ENCODE measurements around the gene PREP.

PREP gene

GRCh38 chr6:105304825-105305224 is 98.1 kb downstream of the PREP start:
- no peak for DNase-seq

DNA sequence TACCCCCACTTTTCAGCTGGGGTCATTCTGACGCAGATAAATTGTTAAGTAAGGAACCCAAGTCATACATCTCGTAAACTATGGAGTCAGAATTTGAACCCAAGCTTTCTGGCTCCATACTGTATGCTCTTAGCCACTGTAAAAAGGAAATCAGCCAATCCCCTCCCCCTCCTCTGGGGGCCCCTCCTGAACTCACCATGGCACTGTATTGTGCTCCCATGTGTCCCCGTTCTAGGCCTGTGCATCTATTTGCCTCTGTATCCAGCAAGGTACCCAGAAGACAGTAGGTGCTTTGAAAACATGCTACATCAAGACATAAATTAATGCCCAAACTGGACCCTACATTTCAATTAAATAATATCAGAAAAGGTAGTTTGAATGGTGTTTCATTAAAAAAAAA is 98.5 kb downstream of the PREP start:
- no peak for DNase-seq

DNA sequence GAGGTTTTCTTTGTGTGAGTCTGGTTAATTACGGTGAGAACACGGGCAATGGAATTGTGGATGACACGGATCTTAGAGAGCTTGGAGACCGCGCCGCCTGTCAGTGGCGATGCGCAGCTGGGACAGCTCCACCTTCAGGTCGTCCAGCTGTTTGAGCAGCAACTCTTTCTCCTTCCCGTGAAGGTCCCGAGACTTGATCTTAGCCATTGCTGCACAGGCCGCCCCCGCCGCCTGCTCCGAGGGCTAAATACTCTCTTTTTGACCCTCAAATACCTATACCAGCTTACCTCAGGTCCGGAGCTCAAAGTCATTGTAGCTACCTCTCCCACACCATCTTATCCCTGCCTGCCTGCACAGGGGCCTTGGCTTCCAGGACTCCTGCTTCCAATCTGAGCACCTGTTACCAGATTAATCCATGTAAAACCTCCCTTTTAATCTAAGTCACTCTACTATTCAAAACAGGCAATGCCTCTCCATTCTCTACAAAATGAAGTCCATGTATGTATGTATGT is 100.2 kb downstream of the PREP start:
- no peak for DNase-seq

DNA sequence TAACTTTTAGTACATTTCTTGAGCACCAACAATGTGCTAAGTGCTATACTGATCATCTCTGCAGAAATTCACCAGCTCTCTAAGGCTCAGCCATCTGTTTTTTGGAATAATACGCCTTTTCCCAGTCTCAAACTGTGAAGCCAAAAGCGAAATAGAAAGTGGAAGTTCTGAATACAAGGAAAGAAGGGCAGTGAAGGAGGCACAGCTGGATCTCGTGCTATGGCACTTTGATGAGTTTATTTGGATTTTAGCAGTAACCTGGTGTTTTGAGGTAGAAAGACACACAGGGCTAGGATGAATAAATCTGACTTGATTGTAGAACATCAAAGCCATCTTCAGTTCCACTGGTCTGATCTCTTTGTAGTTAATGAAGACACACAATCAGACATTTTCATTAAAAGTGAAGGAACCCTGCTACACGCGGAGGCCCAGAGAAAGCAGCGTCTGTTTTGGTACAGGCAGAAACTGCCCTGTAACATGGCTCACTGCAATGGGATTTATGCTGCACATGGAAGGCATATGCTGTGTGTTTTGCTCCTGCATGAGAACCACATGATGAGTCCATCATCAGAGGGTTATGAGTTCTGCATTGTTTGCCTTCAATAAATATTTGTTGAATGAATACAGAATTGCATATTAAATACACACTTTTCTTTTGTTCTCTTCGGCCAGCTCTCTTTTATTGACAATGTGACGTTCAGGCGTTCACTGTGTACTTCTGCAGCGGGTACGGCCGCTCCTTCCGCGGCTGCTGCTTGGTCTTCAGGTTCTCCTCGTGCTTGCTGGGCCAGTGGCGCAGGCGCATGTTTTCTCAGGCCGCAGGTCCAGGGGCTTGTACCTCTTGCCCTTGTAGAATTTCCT is 100.9 kb downstream of the PREP start:
- no peak for DNase-seq

DNA sequence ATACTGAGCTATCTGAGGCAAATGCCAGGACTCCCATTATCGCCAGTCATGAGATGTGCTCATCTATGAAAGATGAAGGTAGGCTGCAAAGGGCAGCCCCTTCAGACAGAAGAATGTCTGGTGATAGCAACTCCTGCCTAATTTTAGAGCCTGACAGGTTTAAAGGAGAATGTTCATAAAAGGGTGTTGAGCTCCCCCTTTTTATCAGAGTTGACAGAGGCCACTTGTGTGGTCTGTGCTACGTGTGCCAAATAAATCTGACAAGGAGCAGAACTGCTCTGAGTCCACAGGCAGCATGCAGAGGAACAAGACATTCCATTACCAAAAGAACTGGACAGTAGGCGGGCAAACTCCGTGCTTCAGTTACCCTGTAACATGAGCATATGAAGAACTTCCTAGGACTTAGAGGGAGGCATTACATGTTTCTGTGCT is 101.8 kb downstream of the PREP start:
- DNase-seq: no peak

DNA sequence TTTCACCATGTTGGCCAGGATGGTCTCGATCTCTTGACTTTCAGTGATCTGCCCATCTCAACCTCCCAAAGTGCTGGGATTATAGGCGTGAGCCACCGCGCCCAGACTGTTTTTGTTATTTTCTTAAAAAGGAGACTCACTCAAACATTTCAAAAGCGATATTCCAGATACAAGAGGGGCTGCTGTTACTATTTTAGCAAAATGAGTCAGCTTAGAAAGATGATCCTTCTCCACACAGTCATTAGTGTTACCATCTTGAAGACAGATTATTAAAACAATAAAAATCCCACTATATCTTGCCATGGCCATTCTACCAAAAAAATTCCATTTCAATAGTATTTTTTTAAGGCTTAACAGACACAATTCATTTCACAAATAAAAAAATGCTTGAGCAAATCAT is 102.8 kb downstream of the PREP start:
- no peak for DNase-seq

DNA sequence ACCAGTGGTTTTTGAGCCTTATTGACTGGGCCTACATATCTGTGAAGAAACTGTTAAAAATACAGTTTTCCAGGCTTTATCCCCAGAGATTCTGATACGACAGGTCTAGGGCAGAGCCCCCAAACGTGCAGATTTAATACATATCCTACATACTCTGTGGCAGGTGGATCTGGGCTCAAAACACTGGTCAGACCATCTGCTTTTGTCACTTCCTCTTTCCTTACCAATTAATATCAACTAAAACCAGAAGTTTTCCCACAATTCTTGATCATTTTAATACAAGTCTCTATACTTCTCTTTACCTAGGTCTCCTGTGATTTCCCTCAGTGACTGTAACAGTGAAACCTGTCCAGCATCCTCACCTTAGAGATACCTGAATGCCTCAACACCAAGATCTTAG is 108.8 kb downstream of the PREP start:
- no peak for DNase-seq

GRCh38 chr6:105292689-105293339 is 110.1 kb downstream of the PREP start:
- no peak for DNase-seq

DNA sequence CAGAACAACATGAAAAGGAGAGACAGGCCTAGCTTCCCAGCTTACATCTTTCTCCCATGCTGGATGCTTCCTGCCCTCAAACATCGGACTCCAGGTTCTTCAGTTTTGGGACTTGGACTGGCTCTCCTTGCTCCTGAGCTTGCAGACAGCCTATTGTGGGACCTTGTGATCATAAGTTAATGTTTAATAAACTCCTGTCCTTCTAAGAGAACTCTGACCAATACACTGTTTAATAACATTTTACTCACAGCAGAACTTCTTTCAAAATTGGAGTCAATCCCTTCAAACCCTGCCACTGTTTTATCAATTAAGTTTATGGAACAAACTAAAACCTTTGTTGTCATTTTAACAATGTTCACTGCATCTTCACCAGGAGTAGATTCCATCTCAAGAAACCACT is 111.4 kb downstream of the PREP start:
- DNase-seq: no peak

DNA sequence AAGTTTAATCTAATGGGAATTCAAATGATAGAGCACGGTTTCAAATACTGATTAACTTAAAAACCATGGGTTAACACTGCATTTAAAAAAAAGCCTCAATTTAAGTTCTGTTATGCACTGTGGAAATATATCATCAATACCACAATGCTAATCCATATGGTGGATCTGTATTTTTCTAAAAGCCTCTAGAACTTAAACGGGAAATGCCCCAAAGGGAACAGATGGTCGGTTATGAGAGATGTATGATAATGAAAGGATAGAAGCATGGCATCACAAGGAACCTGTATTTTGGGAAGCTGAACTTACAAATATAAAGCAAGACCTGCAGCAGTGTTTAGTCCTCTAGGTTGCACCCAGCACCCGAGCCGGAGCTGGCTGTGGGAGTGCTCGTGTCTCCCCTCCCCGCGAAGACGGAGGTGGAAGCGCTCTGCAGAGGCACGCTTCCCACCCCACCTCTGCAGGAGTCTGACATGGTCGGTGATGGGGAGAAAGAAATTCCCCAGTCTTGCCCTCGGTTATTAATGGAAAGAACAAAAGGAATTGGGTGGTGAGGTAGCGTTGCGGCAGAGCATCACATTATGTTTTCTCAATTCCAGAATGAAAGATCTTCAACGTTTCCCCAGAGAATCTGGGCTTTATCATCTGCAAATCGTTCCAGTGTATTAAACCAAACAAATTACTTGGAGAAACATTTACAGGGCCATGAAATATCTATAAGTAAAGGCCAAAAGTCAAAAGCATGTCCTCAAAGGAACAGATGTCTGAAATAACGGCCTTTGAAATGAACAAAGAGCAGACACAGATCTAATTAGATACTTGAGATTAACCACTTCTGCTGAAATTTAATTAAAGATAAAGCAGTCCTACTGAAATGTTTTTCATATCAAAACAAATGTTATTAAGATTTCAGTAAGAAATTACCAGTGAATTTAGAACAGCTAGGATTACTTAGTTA is 120.0 kb downstream of the PREP start:
- no peak for DNase-seq

GRCh38 chr6:105280033-105280432 is 122.8 kb downstream of the PREP start:
- no peak for DNase-seq

DNA sequence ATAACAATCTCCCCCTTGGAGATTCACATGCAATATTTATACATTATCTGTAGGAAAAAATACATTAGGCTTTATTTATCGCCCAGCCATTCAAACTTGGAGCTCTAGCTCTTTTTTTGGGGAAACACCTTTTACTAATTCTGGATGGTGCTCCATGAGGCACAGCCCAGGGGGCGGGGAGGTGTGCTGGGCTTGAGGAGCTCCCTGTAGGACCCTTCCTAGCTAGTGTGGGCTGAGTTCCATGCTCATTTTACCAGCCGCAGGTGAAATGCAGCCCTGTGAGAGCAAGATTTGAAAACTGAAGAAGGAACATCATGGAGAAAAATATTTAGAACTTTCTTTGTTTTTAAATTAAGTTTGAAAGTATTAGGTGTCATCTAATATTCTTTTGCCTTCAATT is 123.4 kb downstream of the PREP start:
- DNase-seq: no peak

- no peak for DNase-seq
Observed at GRCh38 chr6:105278813-105279212, 124.1 kb downstream of the PREP start.

GRCh38 chr6:105278035-105278434 is 124.8 kb downstream of the PREP start:
- DNase-seq: no peak

DNA sequence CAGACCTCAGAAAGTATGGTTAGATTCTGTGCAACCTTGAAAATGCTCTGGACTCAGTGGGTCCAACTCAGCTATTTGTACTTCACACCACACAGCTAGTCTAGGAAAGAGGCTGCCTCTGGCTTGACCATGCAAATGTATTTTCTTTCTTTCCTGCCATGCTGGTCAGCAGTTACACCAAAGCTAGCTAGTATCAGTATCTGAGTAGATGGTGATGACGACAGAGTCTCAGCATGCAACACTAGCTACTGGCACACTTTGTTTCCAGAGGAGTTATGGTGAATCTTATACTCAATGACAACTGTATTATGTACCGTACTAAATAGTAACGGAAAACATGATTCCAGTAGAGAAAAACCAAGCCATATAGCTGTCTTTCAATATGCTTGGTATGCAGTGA is 126.5 kb downstream of the PREP start:
- no peak for DNase-seq

- DNase-seq: no peak
Observed at GRCh38 chr6:105275542-105275941, 127.3 kb downstream of the PREP start.

DNA sequence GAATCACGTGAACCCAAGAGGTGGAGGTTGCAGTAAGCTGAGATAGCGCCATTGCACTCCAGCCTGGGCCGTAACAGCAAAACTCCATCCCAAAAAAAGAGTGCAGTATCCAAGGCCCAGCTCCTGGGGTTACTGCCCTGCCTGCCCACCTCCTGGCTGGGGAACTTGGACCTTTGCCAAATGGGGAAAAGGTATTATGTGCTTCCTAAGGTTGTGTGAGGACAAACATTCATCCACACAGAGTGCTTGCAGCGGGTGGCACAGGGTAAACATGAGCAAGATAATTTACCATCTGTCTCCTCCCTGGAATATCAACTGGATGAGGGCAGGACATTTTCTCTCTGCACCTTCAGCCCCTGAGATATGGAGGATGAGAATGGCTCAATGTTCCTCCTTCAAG is 128.2 kb downstream of the PREP start:
- DNase-seq: no peak

- no peak for DNase-seq
Observed at GRCh38 chr6:105273589-105273988, 129.3 kb downstream of the PREP start.

- no peak for DNase-seq
Observed at GRCh38 chr6:105272786-105273185, 130.1 kb downstream of the PREP start.

GRCh38 chr6:105270511-105270910 is 132.4 kb downstream of the PREP start:
- DNase-seq: no peak

GRCh38 chr6:105269390-105269789 is 133.5 kb downstream of the PREP start:
- no peak for DNase-seq

DNA sequence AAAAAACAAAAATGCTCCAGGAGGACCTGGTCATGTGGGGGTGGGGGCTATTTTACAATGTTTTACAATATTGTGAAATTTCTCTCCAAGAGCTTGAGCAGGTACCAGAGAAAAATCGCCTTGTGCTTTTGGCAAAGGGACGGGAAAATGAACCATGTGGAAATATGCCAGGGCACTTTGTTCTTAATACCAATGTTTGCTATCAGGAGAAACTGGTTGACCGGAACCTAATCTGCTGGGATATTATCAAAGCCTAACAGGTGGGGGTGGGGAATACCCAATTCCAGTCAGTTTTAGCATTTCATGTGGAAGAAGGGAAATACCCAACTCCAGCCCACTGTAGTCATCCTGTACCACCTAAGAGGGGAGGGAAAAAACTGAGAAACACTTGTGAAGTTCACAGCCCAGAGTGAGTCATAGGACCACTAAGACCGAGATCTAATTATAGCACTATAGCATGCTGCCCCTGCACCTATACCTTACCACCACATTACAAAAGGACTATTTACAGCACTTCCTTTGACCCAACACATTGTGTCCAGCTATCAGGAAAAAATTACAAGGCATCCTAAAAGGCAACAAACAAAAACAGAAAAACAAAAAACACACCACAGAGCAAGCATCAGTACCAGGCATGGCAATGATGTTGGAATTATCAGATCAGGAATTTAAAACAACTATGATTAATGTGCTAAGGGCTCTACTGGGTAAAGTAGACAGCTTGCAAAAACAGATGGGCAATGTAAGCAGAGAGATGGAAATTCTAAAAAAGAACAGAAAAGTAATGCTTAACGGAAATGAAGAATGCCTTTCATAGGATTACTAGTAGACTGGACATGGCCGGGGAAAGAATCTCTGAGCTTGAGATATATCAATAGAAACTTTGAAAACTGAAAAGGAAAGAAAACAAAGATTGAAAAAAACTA is 138.9 kb downstream of the PREP start:
- DNase-seq: no peak

Data from stimulated activated CD4-positive, alpha-beta T cell treated with anti-CD3 and anti-CD28 coated beads, Interleukin-15, amount 100 ng/mL, for 24 hours (primary cell).